ENCODE measurements around the gene SLC8A1.

The SLC8A1 gene

DNA sequence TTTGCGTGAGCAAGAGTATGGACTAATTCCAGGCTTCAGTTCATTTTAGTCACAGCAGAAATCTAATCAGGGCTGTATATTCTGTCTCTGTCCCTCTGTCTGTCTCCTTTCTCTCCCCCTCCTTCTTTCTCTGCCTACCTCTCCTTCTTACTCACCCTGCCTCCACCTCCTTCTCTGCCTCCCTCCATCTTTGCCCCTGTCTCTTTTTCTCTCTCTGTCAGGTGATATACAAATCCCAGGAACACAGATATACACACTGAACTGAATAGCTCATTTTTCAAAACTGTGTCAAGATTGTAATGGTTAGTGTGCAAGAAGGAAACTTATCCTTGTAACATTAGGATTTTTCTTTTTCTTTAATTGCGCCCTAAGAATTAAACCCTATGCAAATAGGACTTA is 32.5 kb downstream of the SLC8A1 start:
- DNase-seq: no peak

DNA sequence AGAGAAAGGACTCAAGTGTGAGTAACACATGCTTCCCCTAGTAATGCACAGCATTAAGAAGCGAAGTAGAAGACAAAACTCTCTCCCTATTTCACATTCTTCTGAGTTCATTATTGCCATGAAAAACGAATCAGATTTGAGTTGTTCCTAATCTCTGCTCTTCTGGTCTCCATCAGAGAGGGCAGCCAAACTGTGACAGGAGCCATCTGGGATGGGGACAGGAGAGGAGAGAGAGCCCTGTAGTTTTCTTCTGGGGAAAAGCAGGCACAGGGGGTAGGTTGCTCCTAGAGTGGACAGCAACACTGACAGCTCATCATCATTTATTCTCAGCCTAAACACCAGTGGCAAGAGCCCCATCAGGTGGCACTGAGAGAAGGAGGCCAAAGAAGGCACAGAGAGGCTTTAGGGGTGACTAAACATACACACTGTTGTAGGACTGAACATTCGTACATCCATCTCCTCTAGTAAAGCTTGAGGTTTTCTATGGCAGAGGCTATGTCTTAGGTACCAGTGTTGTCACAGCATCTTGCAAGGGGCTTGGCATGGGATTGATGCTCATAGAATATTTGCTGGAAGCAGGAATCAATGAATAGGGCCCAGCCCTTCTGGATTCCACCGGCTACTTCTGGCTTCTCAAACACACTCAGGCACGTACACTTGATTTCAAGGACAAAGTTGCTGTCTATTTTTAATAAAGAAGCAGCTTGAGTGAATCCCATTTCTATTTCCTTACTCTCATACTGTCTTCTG is 33.1 kb downstream of the SLC8A1 start:
- DNase-seq: no peak

GRCh38 chr2:40416486-40416885 is 35.4 kb downstream of the SLC8A1 start:
- peak; percentile 11 for DNase-seq

DNA sequence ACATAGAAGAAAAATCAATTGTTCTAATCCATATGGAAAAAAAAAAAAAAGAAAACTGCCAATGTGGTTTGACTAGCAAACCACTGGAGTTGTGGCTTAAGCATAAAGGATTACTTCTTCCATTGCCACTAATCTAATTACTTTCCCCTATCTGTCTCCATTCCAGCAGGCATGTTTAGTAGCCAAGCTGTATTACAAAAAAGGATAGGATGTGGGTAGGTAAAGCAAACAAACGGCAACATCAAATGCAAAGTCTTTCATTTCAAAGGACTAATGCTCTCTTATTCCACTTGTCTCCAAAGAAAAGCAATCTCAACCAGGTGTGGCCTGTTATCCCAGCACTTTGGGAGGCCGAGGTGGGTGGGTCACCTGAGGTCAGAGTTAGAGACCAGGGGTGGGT is 36.5 kb downstream of the SLC8A1 start:
- DNase-seq: peak; percentile 25

GRCh38 chr2:40412456-40412855 is 39.4 kb downstream of the SLC8A1 start:
- DNase-seq: peak; percentile 20

GRCh38 chr2:40410695-40411094 is 41.2 kb downstream of the SLC8A1 start:
- DNase-seq: no peak

DNA sequence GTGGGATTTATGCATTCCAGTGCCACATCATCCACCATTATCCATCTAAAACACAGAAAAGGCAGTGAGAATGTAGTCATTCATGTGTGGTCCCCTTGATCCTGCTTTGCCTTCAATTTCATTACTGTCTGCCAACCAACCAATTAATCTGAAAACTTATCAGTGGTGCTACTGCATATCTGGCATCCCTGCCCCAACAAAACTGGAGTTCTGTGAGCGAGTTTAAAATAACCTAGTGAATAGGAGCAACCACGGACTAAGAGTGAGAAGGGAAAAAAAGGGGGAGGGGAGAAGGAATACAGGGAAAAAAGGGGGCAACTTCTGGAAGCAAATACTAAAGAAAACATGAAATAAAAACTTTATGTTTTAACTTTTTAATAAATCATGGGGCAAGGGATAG is 42.2 kb downstream of the SLC8A1 start:
- DNase-seq: no peak

GRCh38 chr2:40406485-40407289 is 45.2 kb downstream of the SLC8A1 start:
- DNase-seq: no peak

DNA sequence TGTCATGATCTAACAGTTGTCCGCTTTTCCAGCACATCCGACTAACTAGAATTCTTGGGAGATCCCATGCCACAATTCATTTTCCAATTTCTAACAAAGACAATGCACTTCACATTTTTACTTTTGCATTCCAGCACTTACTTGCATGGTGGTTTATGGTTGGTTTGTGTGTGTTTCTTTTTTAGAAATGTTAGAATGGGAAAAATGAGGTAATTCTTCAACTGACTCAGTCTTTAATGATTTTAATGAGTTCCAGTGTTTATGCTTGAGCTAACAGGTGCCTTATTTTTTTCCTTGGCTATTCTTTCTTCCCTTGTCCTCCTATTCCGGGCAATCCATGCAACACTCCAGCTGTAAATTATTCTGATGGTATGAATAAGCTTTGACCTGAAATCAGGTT is 46.4 kb downstream of the SLC8A1 start:
- no peak for DNase-seq

GRCh38 chr2:40404517-40404916 is 47.4 kb downstream of the SLC8A1 start:
- DNase-seq: no peak

GRCh38 chr2:40403233-40403836 is 48.6 kb downstream of the SLC8A1 start:
- DNase-seq: no peak

- peak; percentile 1 for DNase-seq
These were observed 50.0 kb downstream of the SLC8A1 start for GRCh38 chr2:40401896-40402295.

DNA sequence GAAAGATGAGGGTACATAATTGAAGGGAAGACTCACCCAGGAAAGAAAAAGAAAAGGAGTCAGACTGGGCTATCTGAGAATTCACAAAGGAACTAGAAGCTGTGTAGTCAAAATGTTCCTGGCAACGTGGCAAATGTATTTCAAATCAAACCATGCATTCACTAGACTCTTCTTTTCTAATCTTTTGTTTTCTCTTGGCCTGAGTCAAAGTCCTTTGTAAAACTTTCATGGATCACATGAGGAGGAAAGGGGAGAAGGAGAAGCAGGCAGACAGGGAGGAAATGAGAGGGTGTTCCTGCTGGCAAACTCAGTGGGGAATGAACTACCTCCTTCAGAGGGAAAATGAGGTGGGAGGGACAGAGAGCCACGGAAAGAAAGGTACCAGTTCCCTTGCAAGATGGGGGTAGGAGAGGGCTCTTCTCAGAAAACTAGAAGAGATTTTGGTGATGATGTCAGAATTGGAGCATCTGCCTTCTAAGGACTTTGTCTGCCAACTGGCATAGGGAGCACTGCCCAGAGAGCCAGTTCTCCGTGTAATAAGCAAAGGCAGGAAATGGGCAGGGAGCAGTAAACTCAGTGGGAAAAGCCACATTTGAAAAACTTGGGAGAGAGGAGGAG is 51.4 kb downstream of the SLC8A1 start:
- no peak for DNase-seq

GRCh38 chr2:40397765-40398164 is 54.1 kb downstream of the SLC8A1 start:
- no peak for DNase-seq

DNA sequence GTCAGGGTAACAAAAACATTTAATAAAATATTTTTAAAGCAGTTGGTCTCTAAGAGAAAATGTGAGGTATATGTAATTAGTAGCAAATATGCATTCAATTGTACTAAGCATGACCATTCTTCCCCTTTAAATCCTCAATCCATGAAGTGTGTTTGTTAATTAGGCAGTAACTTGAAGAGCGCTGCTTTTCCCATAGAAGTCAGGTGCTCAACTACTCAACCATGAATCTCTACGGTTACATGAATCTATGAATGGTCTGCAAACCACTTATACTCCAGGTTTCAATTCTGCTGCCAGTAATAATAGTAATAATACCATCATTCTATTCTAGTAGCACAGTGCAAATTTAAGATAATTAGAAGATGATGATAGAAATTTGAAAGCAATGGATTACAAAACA is 55.8 kb downstream of the SLC8A1 start:
- DNase-seq: peak; percentile 46

- no peak for DNase-seq
These were observed 56.5 kb downstream of the SLC8A1 start for GRCh38 chr2:40395169-40396073.

DNA sequence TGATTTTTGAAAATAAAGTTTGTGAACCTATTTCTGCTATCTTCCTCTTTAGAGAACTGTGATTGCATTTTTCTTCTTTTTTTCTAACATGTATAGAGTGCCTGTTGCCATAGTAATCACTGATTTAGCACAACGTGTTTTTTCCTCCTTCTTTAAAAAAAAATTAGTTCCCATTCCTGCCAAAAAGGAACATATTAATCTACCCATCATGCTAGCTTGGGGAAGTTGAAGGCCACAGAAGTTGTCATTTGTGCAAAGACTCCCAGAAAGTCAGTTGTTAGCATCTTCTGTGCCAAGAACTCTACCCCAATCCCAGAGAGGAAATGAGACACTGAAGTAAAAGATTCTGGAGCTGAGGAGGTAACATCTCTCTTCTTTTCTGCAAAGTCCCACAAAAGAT is 57.3 kb downstream of the SLC8A1 start:
- DNase-seq: no peak

- no peak for DNase-seq
These were observed 57.9 kb downstream of the SLC8A1 start for GRCh38 chr2:40394031-40394430.

DNA sequence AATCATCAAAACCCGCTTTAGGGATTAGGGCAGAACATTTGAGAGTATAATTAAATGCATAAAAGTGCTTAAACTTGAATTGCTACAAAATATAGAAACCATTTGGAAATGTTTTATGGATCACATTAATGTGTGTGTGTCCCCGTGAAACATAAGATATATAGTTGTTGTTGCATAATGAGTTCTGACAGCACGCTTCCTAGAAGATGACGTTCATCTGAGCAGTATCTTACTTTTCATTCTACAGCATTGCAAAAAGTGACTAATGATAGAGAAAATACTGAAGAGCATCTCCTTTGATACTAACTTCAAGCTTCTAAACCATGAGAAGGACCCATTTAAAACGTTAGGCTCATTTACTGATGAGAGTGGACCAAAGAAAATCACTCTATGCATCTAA is 63.7 kb downstream of the SLC8A1 start:
- DNase-seq: no peak

DNA sequence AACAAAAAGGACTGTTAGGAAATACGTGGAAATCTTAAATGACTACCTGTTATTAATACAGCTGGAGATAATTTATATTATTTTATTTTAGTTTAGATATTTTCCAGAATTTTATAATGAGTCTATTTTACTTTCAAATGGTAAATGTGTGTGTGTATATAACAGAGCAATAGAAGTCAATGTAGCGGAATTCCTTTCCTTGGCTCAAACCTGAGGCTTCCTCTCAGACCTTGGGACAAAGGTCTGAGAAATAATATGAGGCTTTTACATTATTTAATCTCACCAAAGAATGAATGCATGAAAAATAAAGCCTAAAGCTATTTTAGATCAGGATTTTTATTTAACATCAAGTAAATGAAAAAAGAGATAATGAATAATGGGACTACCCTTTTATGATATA is 65.7 kb downstream of the SLC8A1 start:
- no peak for DNase-seq

DNA sequence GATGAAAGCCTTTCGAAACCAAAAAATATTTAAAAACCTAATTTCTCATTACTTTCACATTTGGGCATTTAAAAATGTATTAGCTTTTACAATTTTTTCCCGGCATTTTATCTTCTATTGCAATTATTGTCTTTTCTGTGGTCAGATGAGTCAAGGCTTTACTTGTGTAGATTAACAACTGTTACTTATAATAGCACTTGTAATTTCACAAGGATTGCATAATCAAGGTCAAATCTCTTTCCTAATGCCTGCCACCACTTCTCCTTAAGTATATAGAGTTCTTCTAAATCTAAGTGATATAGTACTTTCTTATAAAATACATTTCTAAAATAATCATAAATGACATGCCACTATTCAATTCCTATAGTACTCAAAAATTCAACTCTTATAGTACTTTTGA is 67.2 kb downstream of the SLC8A1 start:
- DNase-seq: no peak

DNA sequence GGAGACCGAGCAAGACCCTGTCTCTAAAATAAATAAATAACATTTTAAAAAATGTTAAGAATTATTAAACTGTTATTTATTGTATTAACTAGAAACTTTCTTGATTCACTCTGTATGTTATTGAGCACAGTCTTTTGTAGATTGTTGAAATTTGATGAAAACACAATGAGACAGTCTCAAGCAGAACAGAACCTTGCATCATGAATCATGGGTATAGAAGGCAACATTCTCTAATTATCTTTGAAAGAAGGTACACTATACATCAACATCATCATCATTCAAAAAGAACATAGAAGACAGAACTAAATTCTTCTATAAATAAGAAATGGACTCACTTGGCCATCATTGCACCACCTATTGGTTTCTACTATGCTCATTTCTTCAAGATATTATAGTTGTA is 67.7 kb downstream of the SLC8A1 start:
- DNase-seq: no peak

GRCh38 chr2:40380721-40381120 is 71.2 kb downstream of the SLC8A1 start:
- no peak for DNase-seq

Data from DMS53 (cell line).